GM18519 (cell line): ENCODE data around the gene BEX3.

Source experiments
- ATAC-seq: cut with Tn5 transposase; IDR thresholded peaks from one replicate; pipeline ENCODE4 v1.9.1; 2021; ENCODE audit warnings: mild to moderate bottlenecking, moderate library complexity; ENCODE audit not compliant: unreplicated experiment, low FRiP score

Gene BEX3

DNA sequence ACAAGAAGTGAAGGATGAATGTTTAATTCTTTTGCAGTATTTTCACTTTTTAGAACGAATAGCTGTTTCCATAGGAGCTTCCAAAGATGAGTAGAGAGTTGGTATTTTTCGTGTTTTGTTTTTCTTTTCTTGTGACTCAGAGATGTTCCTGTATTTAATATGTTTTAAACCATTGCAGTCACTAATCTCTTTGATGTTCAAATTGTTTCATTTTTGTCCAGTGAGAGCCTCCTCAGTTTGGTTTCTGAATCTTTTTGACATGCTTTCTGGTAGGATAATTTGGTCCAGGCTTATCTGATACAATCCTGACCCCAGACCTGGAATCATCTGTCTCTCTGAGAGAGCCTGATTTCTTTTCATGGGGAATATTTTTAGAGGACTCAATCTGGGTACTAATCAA, 41.6 kb downstream of the BEX3 start:
- no peak for ATAC-seq

- ATAC-seq: no peak
Observed at GRCh38 chrX:103418811-103419340, 42.5 kb downstream of the BEX3 start.

DNA sequence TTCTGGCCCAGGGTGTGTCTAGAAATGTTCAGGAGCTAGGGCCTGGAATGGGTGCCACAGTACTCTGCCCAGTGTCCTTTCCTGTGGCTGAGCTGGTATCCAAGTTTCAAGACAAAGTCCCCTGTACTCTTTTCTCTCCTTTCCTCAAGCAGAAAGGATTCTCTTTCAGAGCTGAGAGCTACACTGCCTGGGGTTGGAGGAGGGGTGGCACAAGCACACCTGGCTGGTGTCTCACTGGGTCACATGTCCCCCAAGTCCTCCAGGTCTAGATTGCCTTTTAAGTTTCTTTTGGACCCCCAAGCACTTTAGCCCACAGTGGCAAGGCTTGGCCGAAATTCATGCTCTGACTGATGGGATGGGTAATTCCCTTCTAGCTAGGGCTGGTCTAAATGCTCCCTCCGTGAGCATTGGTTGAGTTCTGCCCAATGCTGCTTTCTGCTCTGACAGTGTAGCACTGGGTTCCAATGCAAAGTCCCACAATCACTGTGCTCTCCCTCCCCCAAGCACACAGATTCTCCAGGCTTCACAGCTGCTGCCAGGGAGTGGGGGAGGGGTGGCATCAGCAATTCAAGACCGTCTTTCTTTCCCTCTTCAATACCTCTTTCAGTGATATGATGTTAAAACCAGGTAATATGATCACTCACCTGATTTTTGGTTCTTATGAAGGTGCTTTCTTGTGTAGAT, 47.8 kb downstream of the BEX3 start:
- ATAC-seq: no peak
